ENCODE measurements around the gene ZNF135.

The ZNF135 gene

GRCh38 chr19:58038688-58039204 lies 20.3 kb upstream of the ZNF135 start:
- no peak for DNase-seq (ENCODE audit: low spot score in 2 of 2)
- no peak overlapping the region for H3K4me3 ChIP-seq
- in situ Hi-C loops (cut with MboI; ENCODE audit: low sequenced_read_pairs) = no loop called here

GRCh38 chr19:58040751-58041525 lies 18.1 kb upstream of the ZNF135 start:
- no peaks in the 10 kb centered on the region for H3K9me3 ChIP-seq
- DNase-seq (ENCODE audit: low spot score in 2 of 2) = no peak
- in situ Hi-C loops (cut with MboI; ENCODE audit: low sequenced_read_pairs) = no loop called here
- no peaks in the 10 kb centered on the region for H3K4me1 ChIP-seq
- H3K4me3 ChIP-seq = no peak overlapping the region
- H3K27me3 ChIP-seq (ENCODE audit: low read depth) = no peaks in the 10 kb centered on the region
- H3K36me3 ChIP-seq (replicated peaks) = no peaks in the 10 kb centered on the region

More at GRCh38 chr19:58038688-58039204, 20.3 kb upstream of the ZNF135 start:
- no peaks in the 10 kb centered on the region for H3K27me3 ChIP-seq (ENCODE audit: low read depth)
- no peaks in the 10 kb centered on the region for H3K9me3 ChIP-seq
- no peaks in the 10 kb centered on the region for H3K4me1 ChIP-seq
- H3K36me3 ChIP-seq (replicated peaks) = no peaks in the 10 kb centered on the region

- no peaks in the 10 kb centered on the region for H3K4me1 ChIP-seq
- no peaks in the 10 kb centered on the region for H3K36me3 ChIP-seq (replicated peaks)
- H3K9me3 ChIP-seq = no peaks in the 10 kb centered on the region
- no peaks in the 10 kb centered on the region for H3K27me3 ChIP-seq (ENCODE audit: low read depth)
- no peak overlapping the region for H3K4me3 ChIP-seq
- no peak for DNase-seq (ENCODE audit: low spot score in 2 of 2)
- in situ Hi-C loops (cut with MboI; ENCODE audit: low sequenced_read_pairs) = no loop called here
Observed at GRCh38 chr19:58042495-58043340, 16.4 kb upstream of the ZNF135 start.

GRCh38 chr19:58044391-58044790 lies 14.7 kb upstream of the ZNF135 start:
- Histone ChIP-seq H3K36me3 (replicated peaks) (no peaks in the 10 kb centered on the region), H3K4me3 (no peak overlapping the region), H3K27me3 (ENCODE audit: low read depth) (no peaks in the 10 kb centered on the region), H3K9me3 (no peaks in the 10 kb centered on the region), H3K4me1 (no peaks in the 10 kb centered on the region)
- in situ Hi-C loops (cut with MboI; ENCODE audit: low sequenced_read_pairs) = no loop called here
- no peak for DNase-seq (ENCODE audit: low spot score in 2 of 2)

- in situ Hi-C loops (cut with MboI; ENCODE audit: low sequenced_read_pairs) = no loop called here
- Histone ChIP-seq H3K27me3 (ENCODE audit: low read depth) (no peaks in the 10 kb centered on the region), H3K4me3 (no peak overlapping the region), H3K4me1 (no peaks in the 10 kb centered on the region), H3K36me3 (replicated peaks) (no peaks in the 10 kb centered on the region), H3K9me3 (no peaks in the 10 kb centered on the region)
- peak in 1 of 2 experiments; percentile 11 for DNase-seq (ENCODE audit: low spot score in 2 of 2)
Observed at GRCh38 chr19:58044886-58045285, 14.2 kb upstream of the ZNF135 start.

- Histone ChIP-seq H3K36me3 (replicated peaks) (no peaks in the 10 kb centered on the region), H3K9me3 (no peaks in the 10 kb centered on the region), H3K27me3 (ENCODE audit: low read depth) (no peaks in the 10 kb centered on the region), H3K4me3 (no peak overlapping the region), H3K4me1 (no peaks in the 10 kb centered on the region)
- in situ Hi-C loops (cut with MboI; ENCODE audit: low sequenced_read_pairs) = no loop called here
- DNase-seq (ENCODE audit: low spot score in 2 of 2) = no peak
Observed at GRCh38 chr19:58045411-58046050, 13.6 kb upstream of the ZNF135 start.

GRCh38 chr19:58046856-58047255 lies 12.2 kb upstream of the ZNF135 start:
- in situ Hi-C loops (cut with MboI; ENCODE audit: low sequenced_read_pairs) = no loop called here
- H3K9me3 ChIP-seq = peaks cover under 1% of the 10 kb centered on the region; the same call in 1 of the 2 replicates

GRCh38 chr19:58047672-58048071 lies 11.4 kb upstream of the ZNF135 start:
- Histone ChIP-seq H3K36me3 (replicated peaks) (no peaks in the 10 kb centered on the region), H3K4me1 (no peaks in the 10 kb centered on the region), H3K4me3 (no peak overlapping the region), H3K27me3 (ENCODE audit: low read depth) (no peaks in the 10 kb centered on the region), H3K9me3 (peaks cover 7% of the 10 kb centered on the region; the same call in 1 of the 2 replicates)
- in situ Hi-C loops (cut with MboI; ENCODE audit: low sequenced_read_pairs) = no loop called here
- no peak for DNase-seq (ENCODE audit: low spot score in 2 of 2)

More at GRCh38 chr19:58046856-58047255, 12.2 kb upstream of the ZNF135 start:
- Histone ChIP-seq H3K4me3 (no peak overlapping the region), H3K27me3 (ENCODE audit: low read depth) (no peaks in the 10 kb centered on the region), H3K4me1 (no peaks in the 10 kb centered on the region), H3K36me3 (replicated peaks) (no peaks in the 10 kb centered on the region)
- no peak for DNase-seq (ENCODE audit: low spot score in 2 of 2)

- Histone ChIP-seq H3K4me3 (no peak overlapping the region), H3K27me3 (ENCODE audit: low read depth) (no peaks in the 10 kb centered on the region), H3K4me1 (no peaks in the 10 kb centered on the region), H3K36me3 (replicated peaks) (no peaks in the 10 kb centered on the region), H3K9me3 (peaks cover 7% of the 10 kb centered on the region; the same call in 1 of the 2 replicates)
- in situ Hi-C loops (cut with MboI; ENCODE audit: low sequenced_read_pairs) = no loop called here
- no peak for DNase-seq (ENCODE audit: low spot score in 2 of 2)
Observed at GRCh38 chr19:58052256-58052655, 6.8 kb upstream of the ZNF135 start.

GRCh38 chr19:58053480-58054156 lies 5.5 kb upstream of the ZNF135 start:
- Histone ChIP-seq H3K9me3 (peaks cover 7% of the 10 kb centered on the region; the same call in 1 of the 2 replicates), H3K4me3 (no peak overlapping the region), H3K36me3 (replicated peaks) (no peaks in the 10 kb centered on the region), H3K27me3 (ENCODE audit: low read depth) (no peaks in the 10 kb centered on the region), H3K4me1 (no peaks in the 10 kb centered on the region)
- in situ Hi-C loops (cut with MboI; ENCODE audit: low sequenced_read_pairs) = no loop called here
- DNase-seq (ENCODE audit: low spot score in 2 of 2) = no peak

GRCh38 chr19:58054901-58055874 lies 3.9 kb upstream of the ZNF135 start:
- Histone ChIP-seq H3K4me3 (no peak overlapping the region), H3K36me3 (replicated peaks) (no peaks in the 10 kb centered on the region), H3K9me3 (peaks cover 7% of the 10 kb centered on the region; the same call in 1 of the 2 replicates), H3K27me3 (ENCODE audit: low read depth) (no peaks in the 10 kb centered on the region), H3K4me1 (no peaks in the 10 kb centered on the region)
- in situ Hi-C loops (cut with MboI; ENCODE audit: low sequenced_read_pairs) = no loop called here
- no peak for DNase-seq (ENCODE audit: low spot score in 2 of 2)

GRCh38 chr19:58056261-58056660 lies 2.8 kb upstream of the ZNF135 start:
- Histone ChIP-seq H3K4me1 (no peaks in the 10 kb centered on the region), H3K9me3 (peaks cover 7% of the 10 kb centered on the region; the same call in 1 of the 2 replicates), H3K27me3 (ENCODE audit: low read depth) (no peaks in the 10 kb centered on the region), H3K4me3 (no peak overlapping the region), H3K36me3 (replicated peaks) (no peaks in the 10 kb centered on the region)
- no peak for DNase-seq (ENCODE audit: low spot score in 2 of 2)
- in situ Hi-C loops (cut with MboI; ENCODE audit: low sequenced_read_pairs) = no loop called here
